Urothelium cell line (cell line): Measurements from ENCODE around the gene TARM1.
"Not testable (repeated sequence)": the region's sequence is repeated elsewhere in the genome, so short reads cannot be mapped to it uniquely, and the experiment has no call there.

Experiments used
- DNase-seq: peaks from one replicate; pipeline ENCODE4 v3.0.0; 2011; ENCODE audit warnings: low spot score, mixed read lengths
- FAIRE-seq: peaks from 2 replicates; lab custom pipeline; 2011; peaks lifted over from hg19 to GRCh38; lab: Jason Lieb, UNC

TARM1 gene

GRCh38 chr19:54036542-54036941 lies 44.6 kb downstream of the TARM1 start:
- FAIRE-seq, DNase-seq: not testable (repeated sequence)

GRCh38 chr19:54035215-54036178 lies 45.7 kb downstream of the TARM1 start:
- no peak for FAIRE-seq
- DNase-seq, result peak; percentile 67

GRCh38 chr19:54030895-54031586 lies 50.1 kb downstream of the TARM1 start:
- DNase-seq, result peak; percentile 27
- FAIRE-seq, result no peak

DNA sequence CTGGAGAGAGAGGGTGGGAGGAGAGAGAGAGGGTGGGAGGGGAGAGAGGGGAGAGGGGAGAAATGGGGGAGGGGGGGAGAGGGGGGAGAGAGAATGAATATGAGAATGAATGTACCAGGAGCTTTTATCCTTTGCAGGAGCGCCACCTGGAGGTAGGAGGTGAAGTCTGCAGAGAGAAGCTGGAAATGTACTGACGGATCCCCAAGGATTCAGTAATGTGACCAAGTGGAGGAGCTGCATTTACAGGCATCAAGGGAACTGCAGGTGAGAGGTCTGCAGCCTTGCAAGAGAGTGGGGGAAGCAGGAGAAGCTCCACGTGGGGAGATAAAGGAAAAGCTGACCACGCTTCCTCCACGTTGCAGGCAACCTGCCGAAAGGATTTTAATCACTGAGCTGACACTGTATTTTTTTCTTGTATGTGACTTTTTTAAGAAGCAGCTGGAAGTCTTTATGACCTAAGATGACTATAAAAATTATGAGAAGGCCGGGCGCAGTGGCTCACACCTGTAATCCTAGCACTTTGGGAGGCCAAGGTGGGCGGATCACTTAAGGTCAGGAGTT lies 51.2 kb downstream of the TARM1 start:
- FAIRE-seq (no peak), DNase-seq (peak; percentile 57)

DNA sequence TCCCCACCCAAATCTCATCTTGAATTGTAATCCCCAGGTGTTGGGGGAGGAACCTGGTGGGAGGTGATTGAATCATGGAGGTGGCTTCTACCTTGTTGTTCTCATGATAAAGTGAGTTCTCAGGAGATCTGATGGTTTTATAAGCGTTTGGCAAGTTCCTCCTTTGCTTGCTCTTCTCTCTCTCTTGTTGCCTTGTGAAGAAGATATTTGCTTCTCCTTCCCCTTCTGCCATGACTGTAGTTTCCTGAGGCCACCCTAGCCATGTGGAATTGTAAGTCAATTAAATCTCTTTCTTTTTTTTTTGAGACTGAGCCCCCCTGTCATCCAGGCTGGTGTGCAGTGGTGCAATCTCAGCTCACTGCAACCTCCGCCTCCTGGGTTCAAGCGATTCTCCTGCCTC lies 51.9 kb downstream of the TARM1 start:
- DNase-seq (no peak), FAIRE-seq (no peak)

GRCh38 chr19:54026656-54027055 lies 54.5 kb downstream of the TARM1 start:
- DNase-seq, result no peak
- FAIRE-seq, result no peak

DNA sequence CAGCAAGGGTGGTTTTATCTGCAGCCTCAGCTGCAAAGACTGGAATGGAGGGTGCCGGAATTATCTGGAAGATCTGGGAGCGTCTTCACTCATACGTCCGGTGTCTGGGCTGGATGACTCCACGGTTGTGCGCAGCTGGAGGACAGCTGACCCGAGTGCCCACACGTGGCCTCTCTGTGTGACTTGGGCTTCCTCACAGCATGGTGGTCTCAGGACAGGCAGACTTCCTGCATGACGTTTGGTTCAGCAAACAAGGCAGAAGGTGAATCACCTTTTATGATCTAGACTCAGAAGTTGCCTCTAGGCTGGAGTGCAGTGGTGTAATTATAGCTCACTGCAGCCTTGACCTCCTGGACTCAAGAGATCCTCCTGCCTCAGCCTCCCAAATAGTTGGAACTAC lies 56.5 kb downstream of the TARM1 start:
- FAIRE-seq (no peak), DNase-seq (no peak)

DNA sequence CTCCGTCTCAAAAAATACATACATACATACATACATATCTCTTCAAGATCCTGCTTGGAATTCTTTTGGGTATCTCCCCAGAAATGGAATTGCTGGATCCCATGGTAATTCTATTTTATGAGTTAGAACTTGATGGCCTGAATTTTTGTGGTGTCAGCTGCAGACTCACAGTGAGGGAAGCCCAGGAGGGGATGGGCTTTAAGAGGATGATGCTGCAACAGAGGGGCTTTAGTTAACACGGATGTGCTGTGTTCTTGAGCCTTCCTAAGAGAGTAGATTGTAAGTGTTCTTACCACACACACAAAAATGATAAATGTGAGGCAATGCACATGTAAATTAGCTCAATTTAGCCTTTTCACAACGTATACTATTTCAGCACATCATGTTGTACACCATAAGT lies 58.0 kb downstream of the TARM1 start:
- DNase-seq (no peak), FAIRE-seq (no peak)

GRCh38 chr19:54021932-54022331 lies 59.2 kb downstream of the TARM1 start:
- DNase-seq (no peak), FAIRE-seq (no peak)

DNA sequence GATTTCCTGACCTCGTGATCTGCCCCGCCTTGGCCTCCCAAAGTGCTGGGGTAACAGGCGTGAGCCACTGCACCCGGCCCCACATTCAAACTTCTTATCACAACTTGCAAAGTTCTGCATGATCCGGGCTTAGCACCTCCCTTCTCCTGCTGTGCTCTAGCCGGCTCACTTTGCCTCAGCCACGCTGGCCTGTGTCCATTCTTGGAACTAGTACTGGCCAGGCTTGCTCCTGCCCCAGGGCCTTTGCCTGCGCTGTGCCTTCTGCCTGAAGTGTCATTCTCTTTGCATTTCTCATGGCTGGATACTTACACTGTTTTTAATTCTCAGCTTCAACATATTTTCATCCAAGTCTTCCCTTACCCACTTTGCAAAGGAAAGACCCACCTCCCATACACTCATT lies 59.8 kb downstream of the TARM1 start:
- no peak for FAIRE-seq
- DNase-seq, result no peak
